Cardiac muscle cell (in vitro differentiated cells and primary cell): ENCODE measurements around the gene PJA2. TPM values are rescaled to one million over a fixed set of nuclear protein-coding genes. Genes with fewer than 3 reads are reported as not detected.

Source experiments
- DNase-seq, 2 donors: peaks; one replicate each; pipeline versions ENCODE4 v3.0.0 to v3.0.0-alpha.2; 2010 to 2017; ENCODE audit warnings: low read depth in 1 of 2, low spot score in 1 of 2
- H3K27ac ChIP-seq: fragments of 200-600 bp; sonication (generic); 2 replicates; pipeline ENCODE4 v1.5.1; 2016
- H3K27me3 ChIP-seq: fragments of 200-600 bp; sonication (generic); 2 replicates; pipeline ENCODE4 v1.6.0; 2016; ENCODE audit warnings: control low read depth
- H3K36me3 ChIP-seq: fragments of 200-600 bp; sonication (generic); 2 replicates; pipeline ENCODE4 v1.5.1; 2016; ENCODE audit warnings: control low read depth
- H3K4me1 ChIP-seq: fragments of 200-600 bp; sonication (generic); 2 replicates; pipeline ENCODE4 v1.8.1; 2017; ENCODE audit warnings: low read depth, mild to moderate bottlenecking, mixed run types
- H3K4me3 ChIP-seq: fragments of 200-600 bp; sonication (generic); 2 replicates; pipeline ENCODE4 v1.5.1; 2016; ENCODE audit warnings: mild to moderate bottlenecking
- H3K9me3 ChIP-seq: fragments of 200-600 bp; sonication (generic); 2 replicates; pipeline ENCODE4 v1.5.1; 2017; ENCODE audit warnings: low read depth, mild to moderate bottlenecking, control low read depth
- CTCF ChIP-seq: IDR thresholded peaks from 2 replicates; pipeline ENCODE4 v1.5.1; 2012; ENCODE audit warnings: low read depth, mild to moderate bottlenecking, low read length
- polyA plus RNA-seq: library from polyadenylated mRNA; unstranded; fragments of >200 nt; fragmentation: Nextera tagmentation; extraction: Ambion mirVana; gene quantifications from 2 replicates; pipeline ENCODE4 v1.2.1, GENCODE V29; 2016
- total RNA-seq: library from RNA; depleted of rRNA; stranded (reverse); fragments of >200 nt; gene quantifications from 2 replicates; pipeline ENCODE4 v1.2.3, GENCODE V29; 2016

PJA2 gene
- total and polyA plus RNA-seq, 2 experiments from 2014 or later, result 71.8 to 73.6 TPM

- peaks cover under 1% of the 10 kb centered on the region for H3K4me1 ChIP-seq
- no peak overlapping the region for H3K27ac ChIP-seq
- H3K36me3 ChIP-seq, result peaks cover 7% of the 10 kb centered on the region
- TF ChIP-seq CTCF, result no peak
- no peaks in the 10 kb centered on the region for H3K9me3 ChIP-seq
- H3K4me3 ChIP-seq, result no peak overlapping the region
- H3K27me3 ChIP-seq, result no peaks in the 10 kb centered on the region
- DNase-seq, result peak in 1 of 2 donors; percentile 87
Observed at GRCh38 chr5:109329333-109330237, 80.2 kb downstream of the PJA2 start.

- peaks cover 7% of the 10 kb centered on the region for H3K36me3 ChIP-seq
- no peak for TF ChIP-seq CTCF
- DNase-seq, result peak in 1 of 2 donors; percentile 17
- H3K4me3 ChIP-seq, result no peak overlapping the region
- no peak overlapping the region for H3K27ac ChIP-seq
- H3K27me3 ChIP-seq, result no peaks in the 10 kb centered on the region
- H3K4me1 ChIP-seq, result no peaks in the 10 kb centered on the region
- no peaks in the 10 kb centered on the region for H3K9me3 ChIP-seq
Observed at GRCh38 chr5:109328626-109329025, 81.1 kb downstream of the PJA2 start.

GRCh38 chr5:109327570-109327969, 82.2 kb downstream of the PJA2 start:
- H3K36me3 ChIP-seq, result no peaks in the 10 kb centered on the region
- no peaks in the 10 kb centered on the region for H3K27me3 ChIP-seq
- H3K4me1 ChIP-seq, result no peaks in the 10 kb centered on the region
- TF ChIP-seq CTCF, result no peak
- H3K9me3 ChIP-seq, result no peaks in the 10 kb centered on the region
- DNase-seq, result no peak
- no peak overlapping the region for H3K4me3 ChIP-seq
- no peak overlapping the region for H3K27ac ChIP-seq

GRCh38 chr5:109326919-109327318, 82.9 kb downstream of the PJA2 start:
- no peaks in the 10 kb centered on the region for H3K9me3 ChIP-seq
- H3K27ac ChIP-seq, result no peak overlapping the region
- H3K4me3 ChIP-seq, result no peak overlapping the region
- H3K36me3 ChIP-seq, result no peaks in the 10 kb centered on the region
- no peaks in the 10 kb centered on the region for H3K4me1 ChIP-seq
- H3K27me3 ChIP-seq, result no peaks in the 10 kb centered on the region
- no peak for DNase-seq
- no peak for TF ChIP-seq CTCF

- no peak overlapping the region for H3K4me3 ChIP-seq
- H3K36me3 ChIP-seq, result no peaks in the 10 kb centered on the region
- no peaks in the 10 kb centered on the region for H3K27me3 ChIP-seq
- no peak overlapping the region for H3K27ac ChIP-seq
- no peaks in the 10 kb centered on the region for H3K9me3 ChIP-seq
- no peak for DNase-seq
- no peak for TF ChIP-seq CTCF
- no peaks in the 10 kb centered on the region for H3K4me1 ChIP-seq
Observed at GRCh38 chr5:109325456-109325855, 84.3 kb downstream of the PJA2 start.
